ENCODE measurements around the gene WDFY3. TPM values are rescaled to one million over a fixed set of nuclear protein-coding genes. Genes with fewer than 3 reads are reported as not detected.

Gene WDFY3, protein sequence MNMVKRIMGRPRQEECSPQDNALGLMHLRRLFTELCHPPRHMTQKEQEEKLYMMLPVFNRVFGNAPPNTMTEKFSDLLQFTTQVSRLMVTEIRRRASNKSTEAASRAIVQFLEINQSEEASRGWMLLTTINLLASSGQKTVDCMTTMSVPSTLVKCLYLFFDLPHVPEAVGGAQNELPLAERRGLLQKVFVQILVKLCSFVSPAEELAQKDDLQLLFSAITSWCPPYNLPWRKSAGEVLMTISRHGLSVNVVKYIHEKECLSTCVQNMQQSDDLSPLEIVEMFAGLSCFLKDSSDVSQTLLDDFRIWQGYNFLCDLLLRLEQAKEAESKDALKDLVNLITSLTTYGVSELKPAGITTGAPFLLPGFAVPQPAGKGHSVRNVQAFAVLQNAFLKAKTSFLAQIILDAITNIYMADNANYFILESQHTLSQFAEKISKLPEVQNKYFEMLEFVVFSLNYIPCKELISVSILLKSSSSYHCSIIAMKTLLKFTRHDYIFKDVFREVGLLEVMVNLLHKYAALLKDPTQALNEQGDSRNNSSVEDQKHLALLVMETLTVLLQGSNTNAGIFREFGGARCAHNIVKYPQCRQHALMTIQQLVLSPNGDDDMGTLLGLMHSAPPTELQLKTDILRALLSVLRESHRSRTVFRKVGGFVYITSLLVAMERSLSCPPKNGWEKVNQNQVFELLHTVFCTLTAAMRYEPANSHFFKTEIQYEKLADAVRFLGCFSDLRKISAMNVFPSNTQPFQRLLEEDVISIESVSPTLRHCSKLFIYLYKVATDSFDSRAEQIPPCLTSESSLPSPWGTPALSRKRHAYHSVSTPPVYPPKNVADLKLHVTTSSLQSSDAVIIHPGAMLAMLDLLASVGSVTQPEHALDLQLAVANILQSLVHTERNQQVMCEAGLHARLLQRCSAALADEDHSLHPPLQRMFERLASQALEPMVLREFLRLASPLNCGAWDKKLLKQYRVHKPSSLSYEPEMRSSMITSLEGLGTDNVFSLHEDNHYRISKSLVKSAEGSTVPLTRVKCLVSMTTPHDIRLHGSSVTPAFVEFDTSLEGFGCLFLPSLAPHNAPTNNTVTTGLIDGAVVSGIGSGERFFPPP (N-terminal part only)
- total RNA-seq: 12.9 TPM

DNA sequence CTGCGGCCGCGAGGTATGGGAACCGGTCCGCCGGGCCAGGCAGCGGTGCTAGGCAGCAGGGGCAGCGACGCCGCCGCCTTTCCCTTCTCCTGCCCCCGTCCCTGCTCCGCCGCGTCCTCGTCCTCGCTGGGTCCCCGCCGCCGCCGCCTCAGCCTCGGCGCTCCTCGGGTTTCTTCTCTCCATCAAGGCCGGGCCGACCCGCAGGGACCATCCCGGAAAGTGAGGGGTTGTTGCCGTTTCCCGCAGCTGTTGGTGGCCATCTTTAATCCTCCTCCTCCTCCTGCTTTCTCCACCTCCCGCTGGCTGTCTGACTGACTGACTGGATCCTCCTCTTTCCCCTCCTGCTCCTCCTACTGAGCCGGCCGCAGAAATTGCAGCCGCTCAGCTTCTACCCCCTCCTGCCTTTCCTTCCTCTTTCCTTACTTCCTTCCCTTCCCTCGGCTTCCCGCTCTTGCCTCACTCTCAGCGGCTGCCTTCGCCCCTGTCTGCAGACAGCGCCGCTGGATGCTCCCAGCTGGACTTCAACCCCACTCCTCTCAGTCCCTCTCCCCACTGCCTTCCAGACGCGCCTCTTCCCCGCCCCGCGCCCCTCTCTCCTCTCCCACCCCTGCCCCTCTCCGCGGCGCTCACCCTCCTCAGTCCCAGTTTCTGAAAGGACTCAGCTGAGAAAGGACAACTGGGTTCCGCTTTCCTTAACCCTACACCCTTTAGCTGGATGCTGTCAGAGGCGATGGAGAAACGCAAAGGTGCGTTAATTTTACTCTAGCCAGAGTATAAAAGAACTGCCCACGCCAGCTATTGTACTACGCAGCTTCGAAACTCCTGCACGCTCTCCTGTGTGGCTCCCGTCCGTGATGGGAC lies at the start of gene WDFY3:
WDFY3 (minus strand) TSS at position 309 of the 861 bp plus-strand sequence. CDS start 106,099 bp downstream, outside the sequence.
- peak in 2 of 3 donors; percentile 68 to 70 for DNase-seq (ENCODE audit: low read depth in 2 of 3, low spot score in 2 of 3)

DNA sequence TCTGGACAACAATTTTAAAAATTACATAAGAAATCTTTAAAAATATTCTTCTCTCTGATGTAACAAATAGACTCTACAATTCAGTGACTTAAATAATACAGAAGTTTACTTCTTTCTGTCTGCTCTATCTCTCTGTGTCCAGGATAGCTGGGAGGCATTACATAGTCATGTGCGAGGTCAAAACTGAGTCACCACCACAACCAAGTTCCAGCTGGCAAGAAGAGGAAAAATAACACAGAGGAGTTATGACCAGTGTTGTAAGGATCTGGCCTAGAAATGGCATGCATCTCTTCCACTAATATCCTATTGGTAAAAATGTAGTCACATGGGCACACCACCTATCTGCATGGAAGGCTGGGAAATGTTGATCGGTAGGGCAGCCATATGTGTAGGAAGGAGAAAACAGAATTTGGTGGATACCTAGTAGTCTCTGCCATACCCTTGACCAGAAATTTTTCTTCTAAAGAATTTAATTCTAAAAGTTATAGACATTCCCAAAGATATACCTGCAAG lies 39.4 kb upstream of the WDFY3 start:
- DNase-seq (ENCODE audit: low read depth in 2 of 3, low spot score in 2 of 3): no peak

GRCh38 chr4:85000343-85000742 lies 33.9 kb upstream of the WDFY3 start:
- DNase-seq (ENCODE audit: low read depth in 2 of 3, low spot score in 2 of 3): no peak

DNA sequence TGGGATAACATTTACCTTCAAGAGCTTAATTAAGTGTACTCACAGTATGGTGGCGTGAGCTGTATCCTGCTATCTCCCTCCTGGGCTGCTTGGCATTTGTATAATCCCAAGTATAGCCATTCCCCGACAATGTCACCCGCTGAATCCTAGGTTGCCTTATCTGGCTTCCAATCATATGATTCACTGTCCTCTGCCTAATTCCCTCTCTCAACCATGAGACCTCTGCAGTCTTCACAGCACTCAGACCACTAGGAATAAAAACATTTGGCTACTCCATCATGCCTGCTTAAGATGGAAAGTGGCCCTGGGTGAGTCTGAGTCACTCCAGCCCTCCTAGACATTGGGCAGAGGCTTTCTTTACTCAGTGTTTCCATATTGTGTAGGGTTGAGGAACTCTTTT lies 28.9 kb upstream of the WDFY3 start:
- DNase-seq (ENCODE audit: low read depth in 2 of 3, low spot score in 2 of 3): no peak

DNA sequence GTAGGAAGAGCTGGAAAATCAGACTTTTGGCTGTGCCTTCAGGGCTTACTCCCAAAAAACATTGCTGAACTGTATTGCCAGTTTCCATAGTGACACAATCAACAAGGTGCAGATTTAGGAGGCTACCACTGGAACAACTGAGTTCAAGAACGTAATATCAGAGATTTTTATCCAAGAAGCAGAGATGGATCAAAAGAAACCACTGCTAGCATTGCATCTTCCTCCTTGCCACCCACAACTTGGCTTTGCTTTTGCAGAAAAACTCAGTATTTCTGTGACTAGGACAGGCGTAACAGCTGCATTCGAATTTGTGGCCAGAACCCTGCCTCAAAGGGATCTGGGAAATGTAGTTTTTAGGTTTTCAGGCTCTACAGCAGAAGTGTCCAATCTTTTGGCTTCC lies 27.8 kb upstream of the WDFY3 start:
- no peak for DNase-seq (ENCODE audit: low read depth in 2 of 3, low spot score in 2 of 3)

- no peak for DNase-seq (ENCODE audit: low read depth in 2 of 3, low spot score in 2 of 3)
These were observed 19.5 kb upstream of the WDFY3 start for GRCh38 chr4:84985952-84986351.

GRCh38 chr4:84977396-84977795 lies 10.9 kb upstream of the WDFY3 start:
- no peak for DNase-seq (ENCODE audit: low read depth in 2 of 3, low spot score in 2 of 3)

DNA sequence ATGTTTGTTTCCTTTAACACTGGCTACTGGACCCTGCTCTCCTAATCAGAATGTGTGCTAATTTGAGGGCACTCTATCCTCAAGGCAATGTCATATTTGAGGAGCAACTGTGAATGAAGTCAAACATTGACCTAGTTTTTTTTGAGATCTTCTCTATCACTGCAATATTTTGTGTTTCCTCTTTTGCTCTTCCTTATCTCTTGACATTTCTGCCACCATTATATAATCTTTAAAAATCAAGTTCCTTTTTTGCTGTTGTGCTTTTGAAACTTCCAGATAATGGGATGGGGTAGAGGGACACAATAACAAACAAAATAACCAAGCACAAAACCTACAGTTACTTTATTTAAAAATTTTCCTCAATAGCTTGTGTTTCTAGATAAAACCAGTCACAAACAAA lies 7.4 kb upstream of the WDFY3 start:
- no peak for DNase-seq (ENCODE audit: low read depth in 2 of 3, low spot score in 2 of 3)

- peak in 2 of 3 donors; percentile 24 to 66 for DNase-seq (ENCODE audit: low read depth in 2 of 3, low spot score in 2 of 3)
These were observed 4.9 kb upstream of the WDFY3 start for GRCh38 chr4:84971319-84971932.

DNA sequence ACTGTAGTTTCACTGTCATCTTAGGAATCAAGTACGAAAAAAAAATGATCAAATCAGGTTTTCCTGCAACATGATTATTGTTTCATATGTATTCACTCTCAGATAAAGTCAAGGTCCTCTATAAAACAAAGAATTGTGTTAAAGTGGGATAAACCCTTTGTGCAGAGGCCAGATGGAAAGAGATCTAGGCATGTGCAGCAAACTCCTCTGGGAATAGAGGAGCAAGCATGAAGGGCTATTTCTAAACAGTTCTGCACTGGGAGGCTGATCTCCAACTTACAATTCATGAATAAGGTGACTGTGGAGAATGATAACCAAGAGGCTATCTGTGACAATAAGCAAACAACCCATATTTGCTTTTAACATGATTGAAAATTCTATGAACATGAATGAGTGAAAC lies 2.4 kb upstream of the WDFY3 start:
- DNase-seq (ENCODE audit: low read depth in 2 of 3, low spot score in 2 of 3): no peak

DNA sequence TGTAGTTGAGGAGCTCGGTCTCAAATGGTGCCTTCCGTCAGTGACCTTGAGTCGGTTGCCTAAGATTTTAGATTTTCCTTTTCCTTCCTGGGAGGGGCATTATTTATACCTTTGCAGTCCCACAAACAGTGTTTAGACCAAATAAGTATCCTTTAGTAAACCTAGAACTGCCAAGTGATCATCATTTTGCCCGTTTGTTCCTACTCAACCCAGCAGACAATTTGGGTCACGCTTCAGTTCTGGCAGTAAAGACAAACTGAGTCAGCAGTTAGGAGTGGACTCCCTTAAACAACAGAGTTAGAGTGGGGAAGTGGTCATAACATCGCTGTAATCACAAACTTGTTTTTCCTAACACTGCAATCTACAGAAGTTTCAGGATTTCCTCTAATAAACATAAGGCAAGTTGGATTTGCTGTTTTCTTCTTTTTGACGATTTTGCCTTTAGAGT lies 777 bp upstream of the WDFY3 start:
- no peak for DNase-seq (ENCODE audit: low read depth in 2 of 3, low spot score in 2 of 3)

DNA sequence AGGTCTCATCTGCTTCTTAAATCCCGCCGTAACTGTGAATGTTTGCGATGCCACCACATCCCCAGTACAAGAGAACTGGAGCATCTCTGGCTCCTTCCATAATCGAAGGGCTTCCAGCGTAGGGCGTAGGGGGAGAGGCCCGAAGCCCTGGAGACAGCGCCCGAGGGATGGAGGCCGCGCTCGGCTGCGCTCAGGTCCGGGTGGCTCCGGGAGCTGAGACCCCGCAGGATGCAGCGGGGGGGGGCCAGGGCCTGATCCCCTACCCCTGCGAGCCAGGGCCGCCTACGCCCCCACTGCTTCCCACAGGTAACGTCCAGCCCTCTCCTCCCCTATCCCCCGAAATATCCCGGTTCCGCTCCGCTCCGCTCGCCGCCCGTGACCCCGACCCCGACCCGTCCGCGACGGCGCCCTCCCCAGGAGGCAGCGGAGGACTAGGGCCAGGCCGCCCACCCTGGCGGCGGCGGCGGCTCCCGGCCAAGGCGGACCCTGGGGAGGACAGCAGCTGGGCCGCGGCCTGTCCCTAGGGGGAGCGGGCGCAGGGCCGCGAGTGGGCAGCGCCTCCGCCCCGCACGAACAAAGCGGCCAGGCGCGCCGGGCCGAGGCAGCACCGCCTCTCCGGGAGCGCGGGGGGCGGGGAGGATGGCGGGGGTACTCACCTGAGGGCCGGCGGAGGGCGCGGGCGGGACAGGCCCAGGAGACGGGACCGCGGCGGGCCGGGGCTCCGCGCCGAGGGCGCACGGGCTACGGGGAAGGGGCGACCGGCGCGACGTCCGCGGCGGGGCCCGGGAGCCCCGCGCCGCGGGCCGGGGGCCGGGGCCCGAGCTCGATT lies 723 bp downstream of the WDFY3 start:
- DNase-seq (ENCODE audit: low read depth in 2 of 3, low spot score in 2 of 3): peak in 2 of 3 donors; percentile 20 to 24

- no peak for DNase-seq (ENCODE audit: low read depth in 2 of 3, low spot score in 2 of 3)
These were observed 1.4 kb downstream of the WDFY3 start for GRCh38 chr4:84964995-84965552.

DNA sequence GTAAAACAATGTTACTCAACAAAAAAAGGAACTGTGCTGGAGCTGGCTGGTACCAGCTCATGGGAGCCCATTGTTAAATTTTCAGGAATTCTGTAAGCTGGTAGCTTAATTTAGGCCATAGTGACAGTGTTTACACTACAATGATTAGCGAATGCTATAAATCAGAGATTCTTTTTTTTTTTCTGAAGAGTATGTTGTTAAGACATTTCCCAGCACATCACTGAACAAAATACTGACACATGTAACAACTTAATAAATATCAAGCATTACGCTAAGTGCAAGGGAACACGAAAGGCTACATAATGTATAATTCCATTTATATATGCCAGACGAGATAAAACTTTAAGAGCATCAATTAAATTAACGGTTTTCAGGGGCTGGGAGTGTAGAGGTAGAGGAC lies 4.4 kb downstream of the WDFY3 start:
- no peak for DNase-seq (ENCODE audit: low read depth in 2 of 3, low spot score in 2 of 3)

DNA sequence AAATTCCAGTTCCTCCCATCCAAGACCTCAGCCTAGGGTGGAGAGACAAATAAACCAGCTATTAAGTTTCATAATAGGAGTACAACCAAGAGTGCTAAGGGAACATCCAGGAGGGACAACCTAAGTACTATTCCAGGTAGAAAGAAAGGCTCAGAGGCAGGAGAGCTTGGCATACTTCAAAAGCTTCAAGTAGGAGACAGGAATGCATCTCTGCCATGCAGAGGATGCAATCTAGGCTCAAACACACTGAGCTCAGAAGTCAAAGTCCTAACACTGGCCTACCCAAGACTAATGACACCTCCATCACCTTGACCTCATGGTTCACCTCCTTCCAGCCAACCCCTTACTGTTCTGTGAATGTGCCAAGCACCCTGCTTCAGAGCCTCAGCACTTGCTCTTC lies 8.1 kb downstream of the WDFY3 start:
- DNase-seq (ENCODE audit: low read depth in 2 of 3, low spot score in 2 of 3): no peak

GRCh38 chr4:84957514-84958420 lies 8.7 kb downstream of the WDFY3 start:
- DNase-seq (ENCODE audit: low read depth in 2 of 3, low spot score in 2 of 3): no peak

- DNase-seq (ENCODE audit: low read depth in 2 of 3, low spot score in 2 of 3): no peak
These were observed 10.5 kb downstream of the WDFY3 start for GRCh38 chr4:84956014-84956413.

All from hematopoietic multipotent progenitor cell (in vitro differentiated cells).